GM21717 (cell line): ENCODE data around the gene MUC22.

Experiments
- ATAC-seq: cut with Tn5 transposase; IDR thresholded peaks from one replicate; pipeline ENCODE4 v1.9.1; 2021; ENCODE audit warnings: mild to moderate bottlenecking, moderate library complexity; ENCODE audit not compliant: unreplicated experiment

Gene MUC22

DNA sequence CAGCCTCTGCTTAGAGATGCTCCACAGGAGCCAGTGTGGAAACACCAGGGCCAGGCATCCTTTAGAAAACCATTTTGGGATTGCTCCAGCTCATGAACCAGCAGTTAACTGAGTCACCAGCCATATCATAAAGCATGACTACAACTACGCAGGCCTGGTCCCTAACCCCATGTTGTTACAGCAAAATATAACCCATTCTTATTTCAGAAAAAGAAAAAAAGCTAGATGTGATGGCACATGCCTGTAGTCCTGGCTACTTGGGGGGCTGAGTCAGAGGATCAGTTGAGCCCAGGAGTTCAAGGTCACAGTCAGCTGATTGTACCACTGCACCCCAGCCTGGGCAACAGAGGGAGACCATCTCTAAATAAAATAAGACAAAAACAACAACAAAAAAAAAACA lies 65.3 kb downstream of the MUC22 start:
- ATAC-seq = no peak

DNA sequence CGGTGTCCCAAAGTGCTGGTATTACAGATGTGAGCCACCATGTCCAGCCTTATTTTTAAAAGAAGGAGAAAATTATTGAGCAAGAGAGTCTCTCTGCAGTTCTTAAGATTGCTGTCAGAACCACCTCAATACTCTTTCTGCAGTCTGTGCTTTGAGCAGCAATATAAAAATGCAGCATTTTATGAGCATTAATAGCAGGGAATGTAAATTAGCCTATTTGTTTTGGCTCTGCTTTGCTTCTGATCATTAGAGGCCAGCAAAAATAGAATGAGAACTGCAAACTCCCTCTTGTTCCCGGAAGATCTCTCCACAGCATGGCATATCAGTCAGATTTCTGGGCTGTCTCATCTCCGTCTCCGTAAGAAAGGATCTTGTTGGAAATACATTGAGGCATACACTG lies 66.3 kb downstream of the MUC22 start:
- no peak for ATAC-seq

DNA sequence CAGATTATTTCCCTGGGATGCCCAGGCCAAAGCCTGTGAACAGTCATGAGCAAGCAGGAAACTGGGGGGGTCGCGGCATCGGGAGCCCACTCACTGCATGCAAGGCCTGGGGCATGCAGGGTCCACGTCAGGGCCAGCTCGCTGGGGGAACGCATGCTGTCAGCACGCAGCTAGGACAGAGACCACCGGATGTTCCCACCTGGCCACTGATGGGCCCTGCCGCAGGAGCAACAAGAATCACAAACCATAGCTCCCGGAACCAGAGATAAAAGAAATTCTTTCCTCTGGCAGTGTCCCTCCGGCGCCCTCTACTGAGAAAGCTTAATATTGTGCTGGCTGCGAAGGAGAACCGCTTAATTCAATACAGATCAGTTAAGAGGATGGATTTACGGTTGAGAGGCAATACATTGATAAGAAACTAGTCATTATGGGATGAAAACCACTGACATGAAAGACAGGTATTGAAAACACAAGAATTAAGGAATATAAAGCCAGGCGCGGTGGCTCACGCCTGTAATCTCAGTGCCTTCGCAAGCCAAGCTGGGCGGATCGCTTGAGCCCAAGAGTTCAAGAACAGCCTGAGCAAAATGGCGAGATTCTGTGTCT lies 69.5 kb downstream of the MUC22 start:
- ATAC-seq = no peak

DNA sequence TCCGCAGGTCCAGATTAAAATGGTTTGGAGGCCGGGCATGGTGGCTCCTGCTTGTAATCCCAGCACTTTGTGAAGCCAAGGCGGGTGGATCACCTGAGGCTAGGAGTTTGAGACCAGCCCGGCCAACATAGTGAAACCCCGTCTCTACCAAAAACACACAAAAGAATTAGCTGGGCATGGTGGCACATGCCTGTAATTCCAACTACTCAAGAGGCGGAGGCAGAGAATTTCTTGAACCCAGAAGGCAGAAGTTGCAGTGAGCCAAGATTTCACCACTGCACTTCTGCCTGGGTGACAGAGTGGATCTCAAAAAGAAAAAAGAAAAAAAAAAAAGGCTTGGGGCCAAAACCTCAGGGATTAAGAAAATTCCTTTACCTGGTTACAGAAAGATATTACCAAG lies 71.6 kb downstream of the MUC22 start:
- no peak for ATAC-seq

DNA sequence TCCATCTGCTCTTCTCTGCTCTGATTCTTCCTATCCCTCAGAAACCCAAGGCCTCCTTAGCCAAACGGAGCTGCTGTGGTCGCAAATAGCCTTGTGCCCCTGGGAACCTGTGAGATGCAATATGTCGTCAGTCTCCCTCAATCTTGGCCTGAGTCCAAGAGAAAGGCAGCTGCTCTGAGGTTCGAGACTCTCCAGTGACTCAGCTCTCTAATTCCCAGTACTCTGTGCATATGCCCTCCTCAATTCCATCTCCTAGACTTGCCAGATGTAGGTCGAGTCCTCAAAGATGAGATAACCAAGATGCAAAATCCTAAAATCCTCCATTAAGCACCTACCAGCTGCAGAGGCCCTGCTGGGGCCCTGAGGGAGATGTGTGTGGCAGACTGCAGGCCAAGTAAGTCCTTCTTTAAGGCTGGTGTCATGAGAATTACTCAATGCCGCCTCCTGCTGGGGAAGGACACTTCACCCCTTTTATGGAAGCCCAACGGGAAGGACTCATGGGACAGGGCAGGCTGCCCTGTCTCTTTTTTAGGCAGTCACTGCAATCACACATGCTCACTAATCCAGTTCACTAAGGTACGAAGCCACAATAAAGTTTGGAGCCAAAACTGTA lies 73.6 kb downstream of the MUC22 start:
- no peak for ATAC-seq
